WTC11 (cell line): ENCODE measurements around the gene PRXL2B. TPM values are rescaled to one million over a fixed set of nuclear protein-coding genes. Genes with fewer than 3 reads are reported as not detected.

Experiments used
- ATAC-seq: fragments of 200-7000 bp; cut with Tn5 transposase; 2 replicates; pipeline ENCODE4 v1.10.0; 2021; ENCODE audit warnings: mild to moderate bottlenecking, moderate library complexity
- CTCF ChIA-PET: fragments of 300-600 bp; sonication (Branson Sonifier 250); formaldehyde crosslinking; loops from one replicate; lab custom pipeline; 2021; ENCODE audit warnings: antibody characterized with exemption; lab: Charles Lee
- POLR2A ChIA-PET: fragments of 350-600 bp; sonication (Branson Sonifier 250); formaldehyde crosslinking; loops from one replicate; lab custom pipeline; 2021; ENCODE audit warnings: antibody characterized with exemption; lab: Charles Lee
- DNase-seq: peaks from one replicate; pipeline ENCODE4 v3.0.0; 2021; ENCODE audit warnings: low spot score
- H3K27ac Mint-ChIP-seq: 2 replicates; pipeline ENCODE4 v1.8.0; 2021; ENCODE audit warnings: mixed read lengths
- H3K27me3 Mint-ChIP-seq: 2 replicates; pipeline ENCODE4 v1.8.0; 2021; ENCODE audit warnings: low read depth, mild to moderate bottlenecking, moderate library complexity, mixed read lengths
- H3K36me3 Mint-ChIP-seq: 2 replicates; pipeline ENCODE4 v1.8.0; 2021; ENCODE audit warnings: mixed read lengths
- H3K4me1 Mint-ChIP-seq: 2 replicates; pipeline ENCODE4 v1.8.0; 2022; ENCODE audit warnings: mixed read lengths
- H3K4me3 Mint-ChIP-seq: 2 replicates; pipeline ENCODE4 v1.8.0; 2021; ENCODE audit warnings: mild to moderate bottlenecking, moderate library complexity, mixed read lengths
- H3K9me3 Mint-ChIP-seq: 2 replicates; pipeline ENCODE4 v1.8.0; 2021; ENCODE audit warnings: mixed read lengths
- AR ChIP-seq: fragments of 250-450 bp; sonication (Bioruptor Pico); IDR thresholded peaks from 2 replicates; pipeline ENCODE4 v1.9.0; 2021; ENCODE audit warnings: mild to moderate bottlenecking
- ARID4B ChIP-seq: sonication (generic); formaldehyde crosslinking; IDR thresholded peaks from 2 replicates; pipeline ENCODE4 v1.8.0; 2023; ENCODE audit warnings: missing genetic modification reagents, mild to moderate bottlenecking, borderline replicate concordance
- E2F4 ChIP-seq: sonication (generic); formaldehyde crosslinking; IDR thresholded peaks from 2 replicates; pipeline ENCODE4 v1.8.1; 2022; ENCODE audit warnings: low read depth, mild to moderate bottlenecking, moderate library complexity, missing genetic modification reagents, borderline replicate concordance
- FOXP1 ChIP-seq: sonication (generic); formaldehyde crosslinking; IDR thresholded peaks from 2 replicates; pipeline ENCODE4 v1.8.0; 2022; ENCODE audit warnings: missing genetic modification reagents, mild to moderate bottlenecking, moderate library complexity, borderline replicate concordance
- MAX ChIP-seq: sonication (generic); formaldehyde crosslinking; IDR thresholded peaks from 2 replicates; pipeline ENCODE4 v1.8.0; 2022; ENCODE audit warnings: mild to moderate bottlenecking, missing genetic modification reagents
- MYBL2 ChIP-seq: sonication (generic); formaldehyde crosslinking; IDR thresholded peaks from 2 replicates; pipeline ENCODE4 v1.8.1; 2023; ENCODE audit warnings: mild to moderate bottlenecking, moderate library complexity, missing genetic modification reagents
- NFE2L1 ChIP-seq: sonication (generic); formaldehyde crosslinking; IDR thresholded peaks from 2 replicates; pipeline ENCODE4 v1.8.1; 2023; ENCODE audit warnings: missing genetic modification reagents
- RORB ChIP-seq: fragments of 250-450 bp; sonication (Bioruptor Pico); IDR thresholded peaks from 2 replicates; pipeline ENCODE4 v1.9.0; 2021; ENCODE audit warnings: mild to moderate bottlenecking
- SMAD3 ChIP-seq: sonication (generic); formaldehyde crosslinking; IDR thresholded peaks from 2 replicates; pipeline ENCODE4 v1.8.0; 2022; ENCODE audit warnings: missing genetic modification reagents, mild to moderate bottlenecking, borderline replicate concordance
- SMAD4 ChIP-seq: sonication (generic); formaldehyde crosslinking; IDR thresholded peaks from 2 replicates; pipeline ENCODE4 v1.8.0; 2022; ENCODE audit warnings: mild to moderate bottlenecking, missing genetic modification reagents
- SP1 ChIP-seq: sonication (generic); formaldehyde crosslinking; conservative IDR thresholded peaks from 2 replicates; pipeline ENCODE4 v1.8.1; 2022; ENCODE audit warnings: missing genetic modification reagents
- TEAD1 ChIP-seq: sonication (generic); formaldehyde crosslinking; IDR thresholded peaks from 2 replicates; pipeline ENCODE4 v1.8.0; 2022; ENCODE audit warnings: mild to moderate bottlenecking, missing genetic modification reagents
- ZNF121 ChIP-seq: sonication (generic); formaldehyde crosslinking; IDR thresholded peaks from 2 replicates; pipeline ENCODE4 v1.8.0; 2023; ENCODE audit warnings: missing genetic modification reagents
- ZNF317 ChIP-seq: sonication (generic); formaldehyde crosslinking; IDR thresholded peaks from 2 replicates; pipeline ENCODE4 v1.8.1; 2023; ENCODE audit warnings: low read depth, mild to moderate bottlenecking, moderate library complexity, missing genetic modification reagents, borderline replicate concordance
- ZNF396 ChIP-seq: fragments of 250-450 bp; sonication (Bioruptor Pico); IDR thresholded peaks from 2 replicates; pipeline ENCODE4 v1.8.0; 2021; ENCODE audit warnings: mild to moderate bottlenecking, moderate library complexity, borderline replicate concordance
- ZNF416 ChIP-seq: fragments of 250-450 bp; sonication (Bioruptor Pico); IDR thresholded peaks from 2 replicates; pipeline ENCODE4 v1.9.0; 2021; ENCODE audit warnings: mild to moderate bottlenecking, inconsistent platforms
- ZNF425 ChIP-seq: fragments of 250-450 bp; sonication (Bioruptor Pico); conservative IDR thresholded peaks from 2 replicates; pipeline ENCODE4 v1.9.0; 2021; ENCODE audit warnings: mild to moderate bottlenecking
- ZSCAN18 ChIP-seq: fragments of 250-450 bp; sonication (Bioruptor Pico); IDR thresholded peaks from 2 replicates; pipeline ENCODE4 v2.1.2; 2022; ENCODE audit warnings: mild to moderate bottlenecking, moderate library complexity
- total RNA-seq: library from RNA; stranded (reverse); gene quantifications from 3 replicates; pipeline ENCODE4 v1.2.3, GENCODE V29; 2021

The PRXL2B gene
- total RNA-seq, 1 experiment from 2014 or later: 50.3 TPM

- POLR2A ChIA-PET: no interaction called here
- CTCF ChIA-PET: no interaction called here
- peaks cover 15% of the 10 kb centered on the region for H3K36me3 Mint-ChIP-seq
- peaks cover 62% of the 10 kb centered on the region for H3K27me3 Mint-ChIP-seq
- H3K4me3 Mint-ChIP-seq: no peak overlapping the region
- no peak overlapping the region for H3K27ac Mint-ChIP-seq
- ATAC-seq: no peak
- DNase-seq: no peak
- TF ChIP-seq RORB (no peak), MAX (CRISPR knock-in tag) (no peak), MYBL2 (CRISPR knock-in tag) (no peak), SP1 (CRISPR knock-in tag) (no peak), E2F4 (CRISPR knock-in tag) (no peak), ARID4B (CRISPR knock-in tag) (no peak), ZSCAN18 (CRISPR knock-in tag) (no peak), ZNF416 (no peak), ZNF317 (no peak), ZNF121 (CRISPR knock-in tag) (no peak), FOXP1 (no peak), ZNF425 (CRISPR knock-in tag) (no peak), TEAD1 (CRISPR knock-in tag) (no peak)
- no peaks in the 10 kb centered on the region for H3K4me1 Mint-ChIP-seq
- peaks cover 38% of the 10 kb centered on the region for H3K9me3 Mint-ChIP-seq
Measured at GRCh38 chr1:2623571-2624337, 37.2 kb downstream of the PRXL2B start.

- DNase-seq (no peak), ATAC-seq (no peak)
- Mint-ChIP-seq H3K36me3 (peaks cover 12% of the 10 kb centered on the region), H3K4me3 (no peak overlapping the region), H3K27ac (no peak overlapping the region), H3K4me1 (no peaks in the 10 kb centered on the region), H3K27me3 (peaks cover 58% of the 10 kb centered on the region), H3K9me3 (peaks cover 30% of the 10 kb centered on the region)
- ChIA-PET POLR2A (no interaction called here), CTCF (no interaction called here)
- no peak for TF ChIP-seq ZNF396
- TF ChIP-seq NFE2L1: no peak
- no peak for TF ChIP-seq SMAD3
- no peak for TF ChIP-seq E2F4 (CRISPR knock-in tag)
- no peak for TF ChIP-seq SMAD4
- TF ChIP-seq AR (CRISPR knock-in tag): no peak
Measured at GRCh38 chr1:2624735-2625300, 38.2 kb downstream of the PRXL2B start.
